HG02798 (cell line): ENCODE results near the gene PRPH2.

Source experiments
- ATAC-seq: cut with Tn5 transposase; IDR thresholded peaks from one replicate; pipeline ENCODE4 v1.9.1; 2021; ENCODE audit warnings: mild to moderate bottlenecking; ENCODE audit not compliant: unreplicated experiment, poor library complexity

The PRPH2 gene

GRCh38 chr6:42652024-42652746, 70.2 kb downstream of the PRPH2 start:
- no peak for ATAC-seq
